ENCODE measurements around the gene USP10.
"Not testable (repeated sequence)": the region's sequence is repeated elsewhere in the genome, so short reads cannot be mapped to it uniquely, and the experiment has no call there.

Gene USP10

DNA sequence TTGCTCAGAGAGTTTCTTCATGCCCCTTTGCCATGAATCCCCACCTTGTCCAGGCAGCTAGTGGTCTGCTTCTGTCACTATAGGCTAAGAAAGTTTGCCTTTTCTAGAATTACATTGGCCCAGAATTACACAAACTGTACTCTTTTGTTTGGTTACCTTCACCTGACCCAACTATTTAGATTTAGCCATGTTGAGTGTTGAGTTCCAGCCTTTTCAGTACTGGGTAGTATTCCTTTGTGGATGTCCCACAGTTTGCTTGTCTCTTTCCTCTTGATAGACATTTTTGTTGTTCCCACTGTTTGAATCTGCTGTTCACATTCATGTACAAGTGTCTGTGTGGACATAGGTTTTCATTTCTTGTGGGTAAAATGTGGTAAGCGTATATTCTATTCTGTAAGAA is 22.3 kb downstream of the USP10 start:
- Mint-ChIP-seq H3K27ac (peak overlapping the region; percentile 69), H3K36me3 (ENCODE audit: low read depth) (peaks cover 46% of the 10 kb centered on the region), H3K4me3 (no peak overlapping the region), H3K9me3 (no peaks in the 10 kb centered on the region), H3K27me3 (no peaks in the 10 kb centered on the region), H3K4me1 (ENCODE audit: low read depth) (peaks cover 82% of the 10 kb centered on the region)
- no peak for DNase-seq

GRCh38 chr16:84723906-84724305 is 24.1 kb downstream of the USP10 start:
- peaks cover 80% of the 10 kb centered on the region for H3K4me1 Mint-ChIP-seq (ENCODE audit: low read depth)
- peak overlapping the region; percentile 26 for H3K27ac Mint-ChIP-seq
- DNase-seq: no peak
- H3K4me3 Mint-ChIP-seq: no peak overlapping the region
- no peaks in the 10 kb centered on the region for H3K27me3 Mint-ChIP-seq
- H3K9me3 Mint-ChIP-seq: no peaks in the 10 kb centered on the region
- H3K36me3 Mint-ChIP-seq (ENCODE audit: low read depth): peaks cover 40% of the 10 kb centered on the region

GRCh38 chr16:84724606-84725309 is 25.0 kb downstream of the USP10 start:
- Mint-ChIP-seq H3K27ac (peak overlapping the region; percentile 87), H3K9me3 (no peaks in the 10 kb centered on the region), H3K27me3 (no peaks in the 10 kb centered on the region), H3K36me3 (ENCODE audit: low read depth) (peaks cover 37% of the 10 kb centered on the region), H3K4me1 (ENCODE audit: low read depth) (peaks cover 82% of the 10 kb centered on the region), H3K4me3 (no peak overlapping the region)
- DNase-seq: no peak

- Mint-ChIP-seq H3K4me3 (peak overlapping the region; percentile 44), H3K9me3 (no peaks in the 10 kb centered on the region), H3K27me3 (no peaks in the 10 kb centered on the region), H3K4me1 (ENCODE audit: low read depth) (peaks cover 83% of the 10 kb centered on the region), H3K27ac (peak overlapping the region; percentile 62), H3K36me3 (ENCODE audit: low read depth) (peaks cover 31% of the 10 kb centered on the region)
- DNase-seq: no peak
Measured at GRCh38 chr16:84725481-84726078, 25.8 kb downstream of the USP10 start.

DNA sequence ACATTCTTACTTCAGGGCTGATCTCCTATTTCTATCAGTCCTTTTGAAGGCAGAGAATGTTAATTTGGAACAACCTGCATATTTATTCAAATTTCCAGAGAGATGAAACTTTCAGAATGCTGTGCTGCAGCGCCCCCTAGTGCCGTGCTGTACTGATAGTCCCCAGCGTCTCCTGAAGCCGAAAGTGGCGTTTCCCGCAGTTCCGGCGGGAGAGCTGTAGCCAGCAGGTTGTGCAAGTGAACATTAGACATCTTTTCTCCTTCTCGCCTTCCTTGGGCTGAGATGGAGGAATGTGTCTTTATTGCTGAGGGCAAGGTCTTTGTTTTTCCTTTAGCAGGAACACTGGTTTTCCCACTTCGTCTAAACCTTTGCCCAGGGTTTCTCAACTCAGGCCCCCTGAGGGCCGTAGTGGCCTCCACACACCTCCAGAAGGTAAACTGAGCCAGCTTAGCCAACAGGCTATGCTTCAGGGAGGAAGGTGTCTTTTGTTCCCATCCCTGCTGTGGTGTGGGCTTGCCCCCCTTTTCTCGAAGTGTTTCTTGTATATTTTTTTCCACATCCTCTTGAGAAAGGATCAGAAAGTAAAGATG is 26.4 kb downstream of the USP10 start:
- DNase-seq: peak; percentile 83
- Mint-ChIP-seq H3K4me1 (ENCODE audit: low read depth) (peaks cover 82% of the 10 kb centered on the region), H3K27ac (peak overlapping the region; percentile 62), H3K4me3 (peak overlapping the region; percentile 44), H3K36me3 (ENCODE audit: low read depth) (peaks cover 25% of the 10 kb centered on the region), H3K27me3 (no peaks in the 10 kb centered on the region), H3K9me3 (no peaks in the 10 kb centered on the region)

DNA sequence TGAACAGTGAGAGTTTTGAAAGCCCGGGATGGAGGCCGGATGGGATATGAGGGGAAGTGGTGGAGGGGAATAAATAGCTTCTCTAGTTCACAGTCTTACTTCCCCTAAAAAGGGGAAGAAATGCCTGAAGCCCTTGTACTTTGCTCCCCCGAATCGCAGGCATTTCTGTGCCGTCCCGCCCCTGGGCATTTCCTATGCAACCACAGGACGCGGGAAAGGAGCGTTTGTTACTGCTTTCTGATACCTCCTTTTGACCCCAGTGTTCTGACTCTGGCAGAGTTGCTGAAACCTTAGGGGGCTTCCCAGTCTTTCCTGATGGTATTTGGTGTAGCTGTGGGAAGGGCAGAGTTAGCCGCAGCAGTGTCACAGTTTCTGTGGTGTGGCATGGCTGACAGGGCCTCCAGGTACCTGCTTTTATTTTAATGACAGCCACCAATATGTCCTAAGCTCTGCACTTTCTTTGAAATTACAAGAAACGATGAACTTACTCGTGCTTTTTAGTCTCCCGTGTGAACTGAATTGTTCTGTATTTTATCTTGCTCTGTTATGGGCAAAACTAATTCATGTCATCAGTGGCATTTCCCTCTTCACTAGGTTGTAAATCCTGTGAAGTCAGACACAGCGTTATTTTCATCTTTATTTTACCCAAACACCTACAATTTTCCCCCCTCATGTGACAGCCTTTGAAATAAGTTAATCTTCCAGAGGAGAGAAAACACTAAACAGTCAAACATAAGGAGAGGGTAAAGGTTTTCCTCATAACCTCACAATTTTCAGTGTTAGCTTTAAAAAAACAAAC is 27.1 kb downstream of the USP10 start:
- H3K4me3 Mint-ChIP-seq: no peak overlapping the region
- peak overlapping the region; percentile 62 for H3K27ac Mint-ChIP-seq
- H3K36me3 Mint-ChIP-seq (ENCODE audit: low read depth): peaks cover 21% of the 10 kb centered on the region
- H3K4me1 Mint-ChIP-seq (ENCODE audit: low read depth): peaks cover 83% of the 10 kb centered on the region
- H3K9me3 Mint-ChIP-seq: no peaks in the 10 kb centered on the region
- no peak for DNase-seq
- no peaks in the 10 kb centered on the region for H3K27me3 Mint-ChIP-seq

DNA sequence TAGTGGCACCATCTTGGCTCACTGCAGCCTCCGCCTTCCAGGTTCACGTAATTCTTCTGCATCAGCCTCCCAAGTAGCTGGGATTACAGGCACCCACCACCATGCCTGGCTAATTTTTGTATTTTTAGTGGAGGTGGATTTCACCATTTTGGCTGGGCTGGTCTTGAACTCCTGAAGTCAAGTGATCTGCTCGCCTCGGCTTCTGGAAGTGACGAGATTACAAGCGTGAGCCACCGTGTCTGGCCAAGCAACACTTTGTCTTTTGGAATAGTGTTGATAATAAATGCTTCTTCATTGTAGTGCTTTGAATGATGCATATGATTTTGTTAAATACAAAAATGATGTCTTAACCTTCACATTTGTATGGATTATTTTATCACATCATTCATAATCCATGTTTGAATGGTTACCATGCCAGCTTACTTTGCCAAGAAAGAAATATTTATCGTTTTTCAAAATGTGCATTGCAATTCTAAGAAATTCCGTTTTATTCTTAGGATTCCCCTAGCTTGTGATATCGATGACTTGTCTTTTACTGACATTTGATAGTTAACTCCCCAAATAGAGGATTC is 29.1 kb downstream of the USP10 start:
- H3K9me3 Mint-ChIP-seq: no peaks in the 10 kb centered on the region

DNA sequence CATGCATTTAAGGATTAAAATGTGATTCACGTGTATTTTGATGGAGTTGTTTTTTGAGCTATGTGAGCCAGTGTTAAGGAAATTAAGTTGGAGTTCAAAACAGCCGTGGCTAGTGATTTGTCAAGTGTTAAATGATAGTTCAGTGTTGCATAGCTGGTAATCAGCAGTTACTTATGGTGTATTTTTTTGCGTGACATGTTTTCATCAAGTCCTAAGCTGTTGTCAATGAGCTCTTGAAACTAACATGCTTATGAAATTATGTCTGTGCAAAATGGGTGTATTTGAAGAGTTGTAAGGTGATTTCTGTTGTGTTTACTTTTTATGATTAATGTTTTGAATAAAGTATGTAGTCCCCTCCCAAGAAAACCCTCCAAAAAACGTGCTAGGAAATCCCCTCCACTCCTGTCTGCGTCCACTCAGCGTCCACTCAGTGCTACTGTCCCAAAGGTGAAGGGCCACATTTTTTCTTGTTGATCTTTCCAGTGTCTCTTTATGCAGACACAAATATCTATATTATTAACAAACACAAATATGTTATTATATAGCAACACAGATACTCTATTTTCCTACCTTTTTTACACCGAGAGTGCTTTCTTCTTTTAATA is 30.0 kb downstream of the USP10 start:
- Mint-ChIP-seq H3K4me3 (no peak overlapping the region), H3K36me3 (ENCODE audit: low read depth) (peaks cover 34% of the 10 kb centered on the region), H3K27me3 (no peaks in the 10 kb centered on the region), H3K9me3 (no peaks in the 10 kb centered on the region), H3K4me1 (ENCODE audit: low read depth) (peaks cover 64% of the 10 kb centered on the region), H3K27ac (peak overlapping the region; percentile 72)
- DNase-seq: no peak

More for the DNA sequence above, 29.1 kb downstream of the USP10 start:
- H3K4me3 Mint-ChIP-seq: no peak overlapping the region
- no peak overlapping the region for H3K27ac Mint-ChIP-seq
- H3K27me3 Mint-ChIP-seq: no peaks in the 10 kb centered on the region
- H3K4me1 Mint-ChIP-seq (ENCODE audit: low read depth): peaks cover 70% of the 10 kb centered on the region
- DNase-seq: no peak
- H3K36me3 Mint-ChIP-seq (ENCODE audit: low read depth): peaks cover 28% of the 10 kb centered on the region

DNA sequence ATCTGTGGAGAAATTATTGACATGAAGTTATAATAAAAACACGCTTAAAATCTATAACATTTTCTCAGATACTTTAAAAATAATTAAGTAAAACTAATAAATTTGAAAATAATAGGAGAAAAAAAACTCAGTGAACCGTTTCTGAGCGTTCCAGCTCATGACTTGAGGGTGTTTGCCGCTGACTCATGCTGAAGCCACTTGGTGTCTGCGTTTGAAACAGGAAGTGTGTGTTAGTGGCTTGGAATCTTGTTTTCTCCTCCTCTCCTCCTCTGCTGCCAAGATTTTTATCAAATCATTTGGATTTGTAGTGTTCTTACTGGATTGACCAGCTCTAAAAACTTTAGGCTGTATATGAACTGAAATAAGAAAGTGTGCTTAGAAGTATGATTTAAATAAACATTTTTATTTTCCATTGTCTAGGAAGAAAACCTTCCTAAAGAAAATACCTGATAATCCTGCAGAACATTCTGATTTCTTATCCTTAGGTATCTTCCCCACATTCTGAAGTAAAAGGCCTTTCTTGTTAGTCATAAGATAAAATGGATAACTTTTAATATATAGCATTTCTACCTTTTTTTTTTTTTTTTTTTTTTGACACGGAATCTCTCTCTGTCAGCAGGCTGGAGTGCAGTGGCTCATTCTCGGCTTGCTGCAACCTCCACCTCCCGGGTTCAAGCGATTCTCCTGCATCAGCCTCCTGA is 30.8 kb downstream of the USP10 start:
- H3K27ac Mint-ChIP-seq: peak overlapping the region; percentile 68
- H3K4me3 Mint-ChIP-seq: peak overlapping the region; percentile 22
- DNase-seq: no peak
- H3K9me3 Mint-ChIP-seq: no peaks in the 10 kb centered on the region
- H3K36me3 Mint-ChIP-seq (ENCODE audit: low read depth): peaks cover 41% of the 10 kb centered on the region
- H3K27me3 Mint-ChIP-seq: no peaks in the 10 kb centered on the region
- peaks cover 62% of the 10 kb centered on the region for H3K4me1 Mint-ChIP-seq (ENCODE audit: low read depth)

DNA sequence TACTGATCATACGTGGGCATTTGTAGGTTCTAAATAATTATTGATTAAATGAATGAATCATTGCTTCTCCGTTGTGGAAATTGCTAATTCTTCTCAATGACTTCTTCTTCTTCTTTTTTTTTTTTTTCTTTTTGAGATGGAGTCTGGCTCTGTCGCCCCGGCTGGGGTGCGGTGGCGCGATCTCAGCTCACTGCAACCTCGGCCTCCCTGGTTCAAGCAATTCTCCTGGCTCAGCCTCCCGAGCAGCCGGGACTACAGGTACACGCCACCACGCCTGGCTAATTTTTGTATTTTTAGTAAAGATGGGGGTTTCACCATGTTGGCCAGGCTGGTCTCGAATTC is 32.5 kb downstream of the USP10 start:
- not testable (repeated sequence) for H3K9me3 Mint-ChIP-seq, H3K27ac Mint-ChIP-seq, H3K27me3 Mint-ChIP-seq, DNase-seq, H3K4me3 Mint-ChIP-seq
- Mint-ChIP-seq H3K4me1 (ENCODE audit: low read depth) (peaks cover 59% of the 10 kb centered on the region), H3K36me3 (ENCODE audit: low read depth) (peaks cover 55% of the 10 kb centered on the region)

DNA sequence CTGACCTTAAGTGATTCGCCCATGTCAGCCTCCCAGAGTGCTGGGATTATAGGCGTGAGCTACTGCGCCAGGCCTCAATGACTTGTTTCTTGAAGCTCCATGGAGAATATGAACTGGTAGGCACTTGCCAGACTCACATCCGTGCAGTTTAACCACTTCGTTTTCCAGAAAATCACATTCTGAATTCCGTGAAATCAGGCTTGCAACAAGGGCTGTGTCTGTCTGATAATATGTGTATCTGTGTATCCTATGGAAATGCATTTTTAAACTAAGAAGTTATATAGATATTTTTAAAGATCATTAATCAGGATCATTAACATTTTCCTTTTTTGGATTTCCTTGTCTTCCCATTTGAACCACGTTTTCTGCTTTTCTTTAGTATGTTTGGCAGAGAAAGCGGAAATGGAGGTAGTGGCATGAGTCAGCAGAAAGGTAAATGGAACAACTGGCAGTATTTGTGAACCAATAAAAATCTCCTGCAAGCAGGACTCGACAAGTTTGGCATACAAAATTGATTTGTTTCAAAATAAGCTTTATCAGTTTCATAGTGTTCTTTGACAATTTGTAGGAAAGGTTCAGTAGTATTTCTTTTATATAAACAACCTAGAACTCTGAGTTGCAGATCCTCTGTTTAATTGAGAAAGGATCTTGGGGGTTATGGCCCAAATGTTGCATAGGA is 33.0 kb downstream of the USP10 start:
- Mint-ChIP-seq H3K4me3 (no peak overlapping the region), H3K36me3 (ENCODE audit: low read depth) (peaks cover 60% of the 10 kb centered on the region), H3K27ac (peak overlapping the region; percentile 67), H3K9me3 (no peaks in the 10 kb centered on the region), H3K4me1 (ENCODE audit: low read depth) (peaks cover 60% of the 10 kb centered on the region), H3K27me3 (no peaks in the 10 kb centered on the region)
- no peak for DNase-seq

- no peaks in the 10 kb centered on the region for H3K9me3 Mint-ChIP-seq
- peak overlapping the region; percentile 66 for H3K27ac Mint-ChIP-seq
- H3K4me3 Mint-ChIP-seq: no peak overlapping the region
- H3K27me3 Mint-ChIP-seq: no peaks in the 10 kb centered on the region
- peaks cover 66% of the 10 kb centered on the region for H3K4me1 Mint-ChIP-seq (ENCODE audit: low read depth)
- H3K36me3 Mint-ChIP-seq (ENCODE audit: low read depth): peaks cover 73% of the 10 kb centered on the region
- no peak for DNase-seq
Measured at GRCh38 chr16:84735849-84736586, 36.2 kb downstream of the USP10 start.
